Activated CD4-positive, alpha-beta memory T cell treated with anti-CD3 and anti-CD28 coated beads for 36 hours (primary cell): Measurements from ENCODE around the gene NEK3. TPM values are rescaled to one million over a fixed set of nuclear protein-coding genes. Genes with fewer than 3 reads are reported as not detected.
"Not testable (repeated sequence)": the region's sequence is repeated elsewhere in the genome, so short reads cannot be mapped to it uniquely, and the experiment has no call there.

Source experiments
- CTCF ChIA-PET: fragments of 350-600 bp; sonication (Branson Sonifier 250); formaldehyde crosslinking; loops from one replicate; lab custom pipeline; 2021; ENCODE audit warnings: antibody characterized with exemption, inconsistent platforms; lab: Charles Lee
- POLR2A ChIA-PET: fragments of 350-600 bp; sonication (Branson Sonifier 250); formaldehyde crosslinking; loops from one replicate; lab custom pipeline; 2021; ENCODE audit warnings: antibody characterized with exemption; lab: Charles Lee
- DNase-seq: peaks from one replicate; pipeline ENCODE4 v3.0.0-alpha.2; 2020
- H3K27ac Mint-ChIP-seq: one replicate; pipeline ENCODE4 v1.8.0; 2021; ENCODE audit warnings: mixed read lengths
- H3K27me3 Mint-ChIP-seq: one replicate; pipeline ENCODE4 v1.8.0; 2021; ENCODE audit warnings: mixed read lengths
- H3K36me3 Mint-ChIP-seq: one replicate; pipeline ENCODE4 v1.8.0; 2021; ENCODE audit warnings: mixed read lengths
- H3K4me1 Mint-ChIP-seq: one replicate; pipeline ENCODE4 v1.8.0; 2021; ENCODE audit warnings: low read depth, mixed read lengths
- H3K4me3 Mint-ChIP-seq: one replicate; pipeline ENCODE4 v1.8.0; 2021; ENCODE audit warnings: mild to moderate bottlenecking, mixed read lengths
- H3K9me3 Mint-ChIP-seq: one replicate; pipeline ENCODE4 v1.8.0; 2021; ENCODE audit warnings: mixed read lengths
- intact Hi-C: fragments of 100-400 bp; cut with micrococcal nuclease; formaldehyde crosslinking; loops from one replicate; pipeline ENCODE4 v1.15.1; 2023
- total RNA-seq, 2 experiments: library from RNA; stranded (reverse); gene quantifications; one replicate each; pipeline ENCODE4 v1.2.3, GENCODE V29; 2021

Gene NEK3
- total RNA-seq, 2 experiments from 2014 or later, result 11.0 to 12.9 TPM

DNA sequence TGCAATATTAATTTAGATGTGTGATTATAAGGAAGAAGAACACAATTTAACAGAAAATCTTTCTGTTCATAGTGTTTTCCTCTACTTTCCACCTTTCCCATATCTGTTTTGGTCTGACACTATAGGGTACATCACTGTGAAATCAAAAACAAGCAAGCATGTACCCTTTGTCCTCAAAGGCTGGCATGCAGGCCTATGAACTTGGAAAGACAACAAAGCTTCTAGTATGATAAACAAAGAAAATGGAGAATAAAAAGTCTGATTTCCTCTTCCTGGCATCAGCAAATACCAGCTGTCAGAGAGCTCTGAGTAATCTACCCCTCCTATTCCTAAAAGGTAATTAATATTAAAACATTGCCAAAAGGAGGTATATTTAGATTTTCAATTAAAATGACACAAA is 5.6 kb upstream of the NEK3 start:
- Mint-ChIP-seq H3K4me1 (peaks cover 5% of the 10 kb centered on the region), H3K9me3 (no peaks in the 10 kb centered on the region), H3K36me3 (peaks cover 11% of the 10 kb centered on the region), H3K4me3 (no peak overlapping the region), H3K27ac (no peak overlapping the region), H3K27me3 (no peaks in the 10 kb centered on the region)
- CTCF ChIA-PET, result no interaction called here
- POLR2A ChIA-PET, result no interaction called here
- intact Hi-C loops, result no loop called here
- no peak for DNase-seq

DNA sequence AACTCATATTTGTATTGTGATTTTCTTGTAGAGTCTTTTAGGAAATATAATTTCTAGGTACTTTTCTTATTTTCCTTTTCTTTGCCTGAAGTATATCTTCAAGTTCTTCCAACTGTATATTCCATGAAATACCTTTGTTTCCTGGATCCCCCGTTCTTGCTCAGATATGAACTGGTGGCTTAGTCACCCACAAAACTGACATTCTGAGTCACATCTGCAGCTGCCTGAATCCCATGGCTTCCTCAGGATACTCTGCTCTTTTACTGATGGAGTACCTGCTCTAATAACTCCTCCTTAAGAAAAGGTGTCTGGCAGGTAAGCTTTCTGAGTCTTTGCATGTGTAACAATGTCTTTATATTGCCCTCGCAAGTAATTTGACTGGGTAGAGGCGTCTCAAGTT is 4.5 kb upstream of the NEK3 start:
- peaks cover 11% of the 10 kb centered on the region for H3K4me1 Mint-ChIP-seq
- CTCF ChIA-PET, H3K27me3 Mint-ChIP-seq, H3K27ac Mint-ChIP-seq, POLR2A ChIA-PET, intact Hi-C loops, H3K9me3 Mint-ChIP-seq, DNase-seq, H3K4me3 Mint-ChIP-seq: not testable (repeated sequence)
- peaks cover 11% of the 10 kb centered on the region for H3K36me3 Mint-ChIP-seq

DNA sequence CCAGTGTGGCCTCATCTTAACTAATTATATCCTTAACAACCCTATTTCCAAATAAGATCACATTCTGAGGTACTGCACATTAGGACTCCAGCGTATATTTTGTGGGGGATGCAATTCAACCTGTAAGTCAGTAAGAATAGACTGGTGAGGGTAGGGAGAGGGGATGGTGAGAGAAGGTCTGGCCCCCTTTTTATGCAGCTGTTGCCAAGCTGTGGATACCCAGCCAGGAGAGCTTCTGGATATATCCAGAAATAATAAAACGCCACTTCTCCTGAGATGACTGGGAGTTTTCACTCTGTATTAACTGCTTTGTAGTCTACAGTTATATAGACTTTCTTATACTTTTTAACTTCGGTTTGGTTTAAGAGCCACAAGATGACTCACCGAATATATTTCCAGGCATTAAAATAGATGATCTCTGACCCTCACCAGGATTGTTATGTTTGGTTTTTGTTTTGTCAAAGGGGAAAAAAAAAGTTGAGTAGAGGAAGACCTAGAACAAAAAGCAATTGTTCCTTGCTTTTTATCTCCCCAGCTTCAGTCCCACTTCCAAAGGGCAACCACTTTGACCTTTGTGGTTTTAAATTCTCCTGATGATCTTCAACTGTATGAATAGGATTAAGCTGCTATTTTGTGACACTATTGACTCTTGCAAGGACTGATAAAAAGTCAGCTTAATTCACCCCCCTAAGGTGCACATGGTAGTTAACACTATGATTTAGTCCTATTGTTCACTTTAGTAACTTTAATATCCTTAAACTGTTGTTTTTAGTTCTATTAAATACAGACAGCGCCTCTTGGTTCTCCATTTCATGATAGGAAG is 3.1 kb upstream of the NEK3 start:
- POLR2A ChIA-PET, result no interaction called here
- CTCF ChIA-PET, result no interaction called here
- Mint-ChIP-seq H3K27me3 (no peaks in the 10 kb centered on the region), H3K4me3 (no peak overlapping the region), H3K4me1 (peaks cover 20% of the 10 kb centered on the region), H3K36me3 (peaks cover 11% of the 10 kb centered on the region), H3K9me3 (no peaks in the 10 kb centered on the region), H3K27ac (no peak overlapping the region)
- intact Hi-C loops, result no loop called here
- DNase-seq, result no peak

DNA sequence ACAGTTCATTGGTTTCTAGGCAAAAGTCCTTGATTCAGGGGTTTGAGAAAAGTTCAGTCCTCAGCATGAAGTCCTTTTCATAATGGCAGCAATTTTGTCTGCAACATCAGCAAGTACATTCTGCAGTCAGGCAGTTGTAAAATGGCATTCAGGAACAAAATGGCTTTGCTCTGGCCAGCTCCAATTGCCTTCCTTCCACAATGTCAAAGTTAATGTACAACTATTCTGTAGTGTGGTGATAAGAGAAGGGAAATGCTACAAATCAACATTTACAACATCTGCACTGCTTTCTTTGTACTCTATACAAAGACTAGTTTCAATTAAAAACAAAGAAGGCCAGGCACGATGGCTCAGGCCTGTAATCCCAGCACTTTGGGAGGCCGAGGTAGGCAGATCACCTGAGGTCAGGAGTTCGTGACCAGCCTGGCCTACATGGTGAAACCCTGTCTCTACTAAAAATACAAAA is 1.8 kb upstream of the NEK3 start:
- DNase-seq, result no peak
- Mint-ChIP-seq H3K9me3 (no peaks in the 10 kb centered on the region), H3K4me3 (no peak overlapping the region), H3K27me3 (no peaks in the 10 kb centered on the region), H3K36me3 (peaks cover 3% of the 10 kb centered on the region), H3K27ac (no peak overlapping the region), H3K4me1 (peaks cover 26% of the 10 kb centered on the region)
- intact Hi-C loops, result no loop called here
- CTCF ChIA-PET, result no interaction called here
- POLR2A ChIA-PET, result no interaction called here

DNA sequence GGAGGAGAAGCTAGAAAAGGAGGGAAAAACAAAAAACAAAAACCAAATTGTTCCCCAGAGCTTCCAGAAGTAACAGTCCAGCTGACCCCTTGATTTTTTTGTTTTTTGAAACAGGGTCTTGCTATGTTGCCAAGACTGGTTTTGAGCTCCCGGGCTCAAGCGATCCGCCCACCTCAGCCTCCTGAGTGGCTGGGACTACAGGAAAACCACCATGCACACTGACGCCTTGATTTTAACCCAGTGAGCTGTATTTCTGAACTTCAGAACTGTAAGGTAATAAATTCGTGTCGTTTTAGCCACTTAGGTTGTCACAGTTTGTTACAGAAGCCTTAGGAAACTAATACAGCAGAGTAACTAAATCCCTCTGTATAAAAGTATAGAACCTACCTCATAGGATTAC is 1.1 kb upstream of the NEK3 start:
- Mint-ChIP-seq H3K27me3 (no peaks in the 10 kb centered on the region), H3K27ac (no peak overlapping the region), H3K4me1 (peaks cover 26% of the 10 kb centered on the region), H3K4me3 (no peak overlapping the region), H3K36me3 (no peaks in the 10 kb centered on the region), H3K9me3 (no peaks in the 10 kb centered on the region)
- POLR2A ChIA-PET, result no interaction called here
- intact Hi-C loops, result no loop called here
- DNase-seq, result no peak
- CTCF ChIA-PET, result interaction anchor here (0.9 kb wide), 1 partner anchor 33 kb away, joined by 3 read pairs; no protein-coding TSS in a partner anchor

DNA sequence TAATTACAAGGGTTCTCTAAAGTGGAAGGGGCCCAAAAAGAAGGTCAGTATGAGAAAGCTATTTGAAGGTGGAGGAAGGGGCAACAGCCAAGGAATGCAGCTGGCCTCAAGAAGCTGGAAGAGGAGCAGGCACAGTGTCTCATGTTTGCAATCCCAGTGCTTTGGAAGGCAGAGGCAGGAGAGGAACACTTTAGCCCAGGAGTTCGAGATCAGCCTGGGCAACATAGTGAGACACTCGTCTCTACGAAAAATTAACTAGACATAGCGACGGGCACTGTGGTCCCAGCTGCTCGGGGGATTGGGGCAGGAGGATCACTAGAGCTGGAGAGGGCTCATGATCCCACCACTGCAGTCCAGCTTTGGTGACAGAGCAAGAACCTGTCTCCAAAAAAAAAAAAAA is 656 bp upstream of the NEK3 start:
- POLR2A ChIA-PET, result no interaction called here
- no peak for DNase-seq
- Mint-ChIP-seq H3K36me3 (no peaks in the 10 kb centered on the region), H3K27ac (no peak overlapping the region), H3K4me1 (peaks cover 26% of the 10 kb centered on the region), H3K4me3 (peak overlapping the region; percentile 83), H3K27me3 (no peaks in the 10 kb centered on the region), H3K9me3 (no peaks in the 10 kb centered on the region)
- CTCF ChIA-PET, result interaction anchor here (0.9 kb wide), 1 partner anchor 32 kb away, joined by 3 read pairs; no protein-coding TSS in a partner anchor
- intact Hi-C loops, result no loop called here

DNA sequence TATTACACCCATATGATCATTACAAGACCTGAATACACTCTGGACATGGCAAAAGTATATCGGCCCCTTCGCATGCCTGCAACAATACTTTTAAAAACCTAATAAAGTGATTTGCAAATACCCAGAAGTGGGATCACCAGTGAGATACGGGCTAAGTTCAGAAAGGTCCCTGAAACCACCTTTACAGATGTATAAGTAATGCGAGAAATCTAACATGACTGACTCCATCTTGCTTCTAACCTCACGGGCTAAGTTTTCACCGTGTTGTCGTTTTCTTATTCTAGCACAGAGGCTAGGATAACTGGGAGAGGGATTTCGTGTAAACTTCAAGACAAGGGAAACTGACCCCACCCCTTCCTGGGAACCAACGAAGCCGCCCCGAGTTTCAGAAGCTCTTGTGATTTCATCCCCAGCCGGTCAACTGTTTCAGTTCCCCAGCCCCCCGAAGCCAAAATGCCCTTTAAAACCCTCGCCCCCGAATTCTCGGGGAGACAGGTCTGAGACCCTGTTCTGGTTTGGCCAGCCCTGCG is 703 bp downstream of the NEK3 start:
- peak overlapping the region; percentile 83 for H3K4me3 Mint-ChIP-seq
- peaks cover 26% of the 10 kb centered on the region for H3K4me1 Mint-ChIP-seq
- H3K36me3 Mint-ChIP-seq, result no peaks in the 10 kb centered on the region
- ChIA-PET CTCF (no interaction called here), POLR2A (interaction anchor here (0.6 kb wide), 1 partner anchor 229 kb away, joined by 3 read pairs; no protein-coding TSS in a partner anchor)
- H3K27me3 Mint-ChIP-seq, result no peaks in the 10 kb centered on the region
- intact Hi-C loops, result loop anchor here (1.0 to 10.0 kb wide), 2 partner anchors 36 to 296 kb away; partner anchors contain the start of genes CKAP2 and VPS36
- no peaks in the 10 kb centered on the region for H3K9me3 Mint-ChIP-seq
- no peak for DNase-seq
- peak overlapping the region; percentile 68 for H3K27ac Mint-ChIP-seq

DNA sequence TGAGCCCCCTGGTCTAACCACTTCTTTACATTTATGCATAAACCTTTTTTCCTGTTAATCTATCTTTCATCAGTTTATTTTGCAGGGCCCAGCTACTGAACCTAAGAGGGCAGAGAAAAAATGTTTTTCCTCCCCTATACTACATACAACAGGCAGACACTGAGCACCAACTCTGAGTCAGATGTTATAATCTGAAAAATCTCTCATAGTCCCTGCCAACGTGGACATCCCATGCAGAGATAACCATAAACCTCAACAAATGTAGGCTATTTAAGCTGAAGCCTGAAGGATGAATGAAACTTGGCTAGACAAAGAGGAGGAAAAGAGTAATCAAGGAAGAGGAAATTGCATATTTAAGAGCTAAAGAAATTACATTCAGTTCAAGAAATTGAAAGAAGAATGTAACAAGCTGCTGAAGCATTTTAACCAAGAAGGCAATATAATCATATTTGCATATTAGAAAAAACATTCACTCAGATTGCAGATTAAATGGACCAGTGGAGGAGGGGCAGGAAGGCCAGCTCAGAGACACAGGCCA is 2.6 kb downstream of the NEK3 start:
- ChIA-PET POLR2A (no interaction called here), CTCF (interaction anchor here (1.0 to 1.3 kb wide), 3 partner anchors 14 to 341 kb away, joined by 3 to 5 read pairs (median 3); no protein-coding TSS in a partner anchor)
- Mint-ChIP-seq H3K27me3 (no peaks in the 10 kb centered on the region), H3K4me1 (peaks cover 22% of the 10 kb centered on the region), H3K9me3 (no peaks in the 10 kb centered on the region), H3K36me3 (no peaks in the 10 kb centered on the region), H3K27ac (no peak overlapping the region), H3K4me3 (no peak overlapping the region)
- no peak for DNase-seq
- intact Hi-C loops, result loop anchor here (10.0 kb wide), 1 partner anchor 298 kb away; the partner anchor contains the start of genes CKAP2 and VPS36

DNA sequence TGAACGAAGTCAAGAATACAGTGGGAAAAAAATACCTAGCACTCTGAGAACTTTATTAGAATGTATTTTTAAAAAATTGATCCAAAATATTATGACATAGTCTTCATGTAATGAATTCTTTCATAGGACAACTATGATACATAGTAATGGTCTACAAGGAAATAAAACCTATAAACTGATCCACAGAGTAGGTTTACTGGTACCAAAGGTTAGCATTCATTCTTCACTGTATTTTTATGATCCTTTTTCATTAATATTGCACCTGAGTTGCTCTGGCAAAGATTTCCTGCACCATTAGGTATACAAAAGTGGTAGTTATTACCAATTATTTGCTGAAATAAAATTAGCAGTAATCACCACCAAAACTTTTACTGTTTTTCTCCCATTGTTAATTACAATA is 4.2 kb downstream of the NEK3 start:
- Mint-ChIP-seq H3K36me3 (peaks cover 2% of the 10 kb centered on the region), H3K27ac (no peak overlapping the region), H3K4me3 (no peak overlapping the region), H3K9me3 (no peaks in the 10 kb centered on the region), H3K27me3 (no peaks in the 10 kb centered on the region), H3K4me1 (peaks cover 22% of the 10 kb centered on the region)
- POLR2A ChIA-PET, result interaction anchor here (0.6 kb wide), 1 partner anchor 84 kb away, joined by 3 read pairs; no protein-coding TSS in a partner anchor
- CTCF ChIA-PET, result no interaction called here
- intact Hi-C loops, result loop anchor here (10.0 kb wide), 1 partner anchor 300 kb away; the partner anchor contains the start of genes CKAP2 and VPS36
- DNase-seq, result no peak

DNA sequence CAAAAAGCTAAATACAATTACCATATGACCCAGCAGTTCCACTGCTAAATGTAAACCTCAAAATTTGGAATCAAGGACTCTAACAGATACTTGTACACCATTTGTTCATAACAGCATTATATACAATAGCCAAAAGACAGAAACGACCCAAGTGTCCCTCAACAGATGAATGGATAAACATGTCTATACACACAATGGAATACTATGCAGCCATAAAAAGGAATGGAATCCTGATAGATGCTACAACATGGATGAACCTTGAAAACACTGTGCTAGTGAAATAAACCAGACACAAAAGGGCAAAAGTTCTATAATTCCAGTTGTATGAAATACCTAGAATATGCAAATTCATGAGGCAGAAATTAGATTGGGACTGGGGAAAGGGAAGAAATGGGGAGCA is 12.2 kb downstream of the NEK3 start:
- no peak overlapping the region for H3K27ac Mint-ChIP-seq
- ChIA-PET POLR2A (no interaction called here), CTCF (interaction anchor here (0.7 kb wide), 1 partner anchor 16 kb away, joined by 3 read pairs; no protein-coding TSS in a partner anchor)
- intact Hi-C loops, result no loop called here
- peaks cover 4% of the 10 kb centered on the region for H3K9me3 Mint-ChIP-seq
- no peaks in the 10 kb centered on the region for H3K27me3 Mint-ChIP-seq
- H3K4me3 Mint-ChIP-seq, result no peak overlapping the region
- H3K36me3 Mint-ChIP-seq, result peaks cover 10% of the 10 kb centered on the region
- no peak for DNase-seq
- H3K4me1 Mint-ChIP-seq, result no peaks in the 10 kb centered on the region

DNA sequence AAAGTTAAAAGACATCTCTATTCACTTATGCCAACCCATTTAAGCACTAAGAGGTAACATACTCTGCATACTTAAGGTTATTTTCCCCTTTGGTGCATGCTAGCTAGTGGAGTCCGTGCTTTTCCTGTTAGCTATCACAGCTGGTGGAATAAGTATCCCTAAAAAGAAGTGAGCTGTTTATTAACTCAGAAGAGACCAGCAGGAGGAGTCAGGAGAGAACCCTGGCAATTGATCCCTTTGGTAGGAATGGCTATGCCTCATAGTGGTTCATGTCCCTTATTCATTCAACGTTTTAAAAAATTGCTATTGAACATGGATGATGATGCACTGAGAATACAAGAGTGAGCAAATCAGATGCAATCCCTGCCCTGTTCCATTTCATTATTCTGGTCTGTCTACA is 18.1 kb downstream of the NEK3 start:
- H3K9me3 Mint-ChIP-seq, result no peaks in the 10 kb centered on the region
- ChIA-PET CTCF (interaction anchor here (1.2 to 1.5 kb wide), 2 partner anchors 13 to 14 kb away, joined by 3 to 5 read pairs; no protein-coding TSS in a partner anchor), POLR2A (no interaction called here)
- H3K4me1 Mint-ChIP-seq, result no peaks in the 10 kb centered on the region
- no peak overlapping the region for H3K4me3 Mint-ChIP-seq
- no peak for DNase-seq
- intact Hi-C loops, result no loop called here
- no peak overlapping the region for H3K27ac Mint-ChIP-seq
- H3K36me3 Mint-ChIP-seq, result peaks cover 10% of the 10 kb centered on the region
- H3K27me3 Mint-ChIP-seq, result no peaks in the 10 kb centered on the region

DNA sequence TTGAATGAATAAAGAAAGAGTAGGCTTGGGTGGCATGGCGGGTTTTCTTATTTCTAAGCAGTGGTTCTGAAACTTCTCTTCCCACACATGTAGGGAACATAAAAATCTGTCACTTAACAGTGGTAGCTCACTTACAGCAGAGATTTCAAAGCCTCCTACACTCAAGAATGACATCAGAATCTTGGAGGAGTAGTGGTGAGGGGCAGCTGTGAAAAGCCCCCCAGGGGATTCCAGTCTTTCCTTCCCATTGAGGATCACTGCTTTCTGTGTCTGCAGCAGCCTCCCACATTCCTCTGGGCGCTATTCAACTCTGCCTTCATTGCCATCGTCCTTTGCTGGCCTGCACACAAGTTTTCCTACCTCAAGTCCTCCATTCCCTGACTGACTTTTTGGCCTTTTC is 21.9 kb downstream of the NEK3 start:
- DNase-seq, result no peak
- no peaks in the 10 kb centered on the region for H3K9me3 Mint-ChIP-seq
- H3K27ac Mint-ChIP-seq, result no peak overlapping the region
- H3K27me3 Mint-ChIP-seq, result no peaks in the 10 kb centered on the region
- H3K4me3 Mint-ChIP-seq, result no peak overlapping the region
- CTCF ChIA-PET, result no interaction called here
- POLR2A ChIA-PET, result no interaction called here
- peaks cover 13% of the 10 kb centered on the region for H3K36me3 Mint-ChIP-seq
- no peaks in the 10 kb centered on the region for H3K4me1 Mint-ChIP-seq
- intact Hi-C loops, result no loop called here
